Neural progenitor cell (in vitro differentiated cells): Measurements from ENCODE around the gene CHD6.

Source experiments
- CTCF ChIP-seq: fragments of 200-600 bp; sonication (generic); IDR thresholded peaks from 2 replicates; pipeline ENCODE4 v1.5.1; 2017; ENCODE audit warnings: antibody characterized with exemption, mild to moderate bottlenecking
- EZH2 ChIP-seq: fragments of 200-600 bp; sonication (generic); IDR thresholded peaks from 2 replicates; pipeline ENCODE4 v1.6.1; 2017; ENCODE audit warnings: antibody characterized with exemption, mild to moderate bottlenecking, moderate library complexity
- EZH2phosphoT487 ChIP-seq: fragments of 200-600 bp; sonication (generic); IDR thresholded peaks from 2 replicates; pipeline ENCODE4 v1.6.1; 2017; ENCODE audit warnings: antibody characterized with exemption

GRCh38 chr20:41631826-41632225 lies 13.6 kb upstream of the CHD6 start:
- TF ChIP-seq EZH2 (no peak), EZH2phosphoT487 (no peak), CTCF (no peak)
